Endothelial cell of umbilical vein (primary cell): Measurements from ENCODE around the gene OSBPL8. TPM values are rescaled to one million over a fixed set of nuclear protein-coding genes. Genes with fewer than 3 reads are reported as not detected.

Experiments used
- BruUV-seq: library from RNA; stranded (reverse); fragments of 400-500 nt; replicated peaks from 2 replicates; lab custom pipeline; 2021; lab: Mats Ljungman, UMichigan
- CTCF ChIA-PET: fragments of 300-600, 350-600 bp; sonication (Branson Sonifier 250); formaldehyde crosslinking; loops from one replicate; lab custom pipeline; 2021; ENCODE audit warnings: antibody characterized with exemption, inconsistent platforms; lab: Charles Lee
- POLR2A ChIA-PET: fragments of 300-600, 350-600 bp; sonication (Branson Sonifier 250); formaldehyde crosslinking; loops from one replicate; lab custom pipeline; 2021; ENCODE audit warnings: antibody characterized with exemption, inconsistent platforms; lab: Charles Lee
- DNase-seq: peaks from one replicate; pipeline ENCODE4 v3.0.0-alpha.2; 2011; ENCODE audit warnings: low read depth, low spot score
- FAIRE-seq: peaks from 2 replicates; lab custom pipeline; 2011; peaks lifted over from hg19 to GRCh38; lab: Jason Lieb, UNC
- H2AFZ ChIP-seq: 2 replicates; pipeline ENCODE4 v1.6.0; 2012; ENCODE audit warnings: low read depth, low read length, control low read depth, inconsistent platforms
- H3K27ac ChIP-seq: 2 replicates; pipeline ENCODE4 v1.5.1; 2011; ENCODE audit warnings: low read depth, mild to moderate bottlenecking, control low read depth, low read length, moderate library complexity; ENCODE audit not compliant: insufficient read depth
- H3K27me3 ChIP-seq, 2 experiments: 2 replicates each; pipeline versions ENCODE4 v1.6.0 to v1.6.1; 2011; ENCODE audit warnings: low read length in 2 of 2, mixed read lengths in 1 of 2; ENCODE audit not compliant: control insufficient read depth in 2 of 2, insufficient read depth in 2 of 2
- H3K36me3 ChIP-seq, 2 experiments: 2 replicates in 1 of 2; 3 replicates in 1 of 2; pipeline ENCODE4 v1.5.1; 2011; ENCODE audit warnings: low read length in 2 of 2, mild to moderate bottlenecking in 1 of 2, moderate library complexity in 1 of 2; ENCODE audit not compliant: control insufficient read depth in 2 of 2, insufficient read depth in 2 of 2; ENCODE audit errors: extremely low read depth in 1 of 2
- H3K4me1 ChIP-seq: 3 replicates; pipeline ENCODE4 v1.5.1; 2011; ENCODE audit warnings: mild to moderate bottlenecking, low read length; ENCODE audit not compliant: control insufficient read depth, insufficient read depth; ENCODE audit errors: extremely low read depth
- H3K4me2 ChIP-seq: 2 replicates; pipeline ENCODE4 v1.6.1; 2011; ENCODE audit warnings: low read length, control low read depth, mixed read lengths; ENCODE audit not compliant: insufficient read depth
- H3K4me3 ChIP-seq, 3 experiments: fragments of 200-600 bp in 1 of 3; sonication (generic), shearing (Covaris generic) in 1 of 3; replicated peaks in 1 of 3; 2 replicates each; pipeline ENCODE4 v1.5.1; 2011 to 2016; ENCODE audit warnings: control low read depth in 3 of 3, low read length in 3 of 3, mild to moderate bottlenecking in 2 of 3, inconsistent platforms in 1 of 3, low read depth in 1 of 3, moderate library complexity in 1 of 3; ENCODE audit not compliant: insufficient read depth in 1 of 3
- H3K79me2 ChIP-seq: 2 replicates; pipeline ENCODE4 v1.6.0; 2012; ENCODE audit warnings: low read length, inconsistent platforms; ENCODE audit not compliant: control insufficient read depth, insufficient read depth
- H3K9ac ChIP-seq: replicated peaks from 2 replicates; pipeline ENCODE3; 2011; ENCODE audit warnings: low read length, control low read depth; ENCODE audit not compliant: insufficient read depth; ENCODE audit errors: extremely low read depth
- H3K9me1 ChIP-seq: replicated peaks from 3 replicates; pipeline ENCODE4 v1.6.0; 2011; ENCODE audit warnings: mild to moderate bottlenecking, low read length; ENCODE audit not compliant: control insufficient read depth, insufficient read depth; ENCODE audit errors: extremely low read depth
- H3K9me3 ChIP-seq: replicated peaks from 2 replicates; pipeline ENCODE4 v1.5.1; 2012; ENCODE audit warnings: low read length, inconsistent platforms; ENCODE audit not compliant: control insufficient read depth, insufficient read depth
- H4K20me1 ChIP-seq: replicated peaks from 2 replicates; pipeline ENCODE3; 2011; ENCODE audit warnings: mild to moderate bottlenecking, low read length; ENCODE audit not compliant: control insufficient read depth, insufficient read depth; ENCODE audit errors: extremely low read depth
- EZH2 ChIP-seq: IDR thresholded peaks from 2 replicates; pipeline ENCODE4 v1.6.1; 2012; ENCODE audit warnings: borderline replicate concordance, low read depth, mild to moderate bottlenecking, moderate library complexity, low read length, inconsistent platforms; ENCODE audit not compliant: severe bottlenecking
- FOS ChIP-seq: IDR thresholded peaks from 2 replicates; pipeline ENCODE4 v1.6.1; 2011; ENCODE audit warnings: mild to moderate bottlenecking, low read length, moderate library complexity, borderline replicate concordance; ENCODE audit not compliant: insufficient read depth
- GATA2 ChIP-seq: IDR thresholded peaks from 2 replicates; pipeline ENCODE4 v1.7.0; 2011; ENCODE audit warnings: low read depth, mild to moderate bottlenecking, moderate library complexity, mixed read lengths, low read length; ENCODE audit not compliant: insufficient read length, insufficient read depth
- JUN ChIP-seq: IDR thresholded peaks from 2 replicates; pipeline ENCODE4 v1.6.1; 2011; ENCODE audit warnings: borderline replicate concordance, low read depth; ENCODE audit not compliant: insufficient read length, insufficient read depth
- MYC ChIP-seq: IDR thresholded peaks from one replicate; pipeline ENCODE4 v1.6.1; 2011; ENCODE audit warnings: mild to moderate bottlenecking, low read depth, low read length
- POLR2A ChIP-seq: IDR thresholded peaks from 2 replicates; pipeline ENCODE4 v1.6.1; 2012; ENCODE audit warnings: low read depth, mild to moderate bottlenecking, control low read depth, low read length
- POLR2AphosphoS5 ChIP-seq: IDR thresholded peaks from 2 replicates; pipeline ENCODE4 v1.6.1; 2012; ENCODE audit warnings: low read depth, mild to moderate bottlenecking, control low read depth, low read length, moderate library complexity; ENCODE audit not compliant: insufficient read depth
- dilution Hi-C: fragments of 300-500 bp; cut with MboI; formaldehyde crosslinking; loops from one replicate; pipeline ENCODE4 v1.15.0; 2019; ENCODE audit warnings: low sequenced_read_pairs; ENCODE audit not compliant: extremely low pct_ligation_motif_present
- intact Hi-C: fragments of 100-400 bp; cut with micrococcal nuclease; formaldehyde crosslinking; loops from one replicate; pipeline ENCODE4 v1.10.0; 2022
- polyA plus RNA-seq, 4 experiments: library from polyadenylated mRNA; depleted of rRNA in 3 of 4; stranded (reverse) in 3 of 4; unstranded in 1 of 4; fragments of >200 nt; gene quantifications; 2 replicates each; pipeline versions ENCODE4 v1.2.1 to v1.2.3, GENCODE V29; 2011 to 2012; ENCODE audit warnings: missing spikeins in 1 of 4
- total RNA-seq: library from RNA; stranded (reverse); gene quantifications from 2 replicates; pipeline ENCODE4 v1.2.3, GENCODE V29; 2021
- TF ChIP-seq, protein P1 (sequence below), 2 donors: IDR thresholded peaks; 1 replicate in 1 of 2; 2 replicates in 1 of 2; pipeline ENCODE4 v1.5.1; 2011; ENCODE audit warnings: low read length in 2 of 2, mild to moderate bottlenecking in 2 of 2, moderate library complexity in 2 of 2, control low read depth in 1 of 2, inconsistent platforms in 1 of 2, low read depth in 1 of 2; ENCODE audit not compliant: insufficient read depth in 1 of 2; ENCODE audit errors: extremely low read depth in 1 of 2
- TF ChIP-seq, protein P2 (sequence below): IDR thresholded peaks from 2 replicates; pipeline ENCODE4 v1.6.1; 2011; ENCODE audit not compliant: insufficient read depth, insufficient read length

Gene OSBPL8
- total and polyA plus RNA-seq, 2 donors (not counting 3 experiments of a cell fraction or from before 2014, with no cell fraction given) = 10.3 to 47.6 TPM

DNA sequence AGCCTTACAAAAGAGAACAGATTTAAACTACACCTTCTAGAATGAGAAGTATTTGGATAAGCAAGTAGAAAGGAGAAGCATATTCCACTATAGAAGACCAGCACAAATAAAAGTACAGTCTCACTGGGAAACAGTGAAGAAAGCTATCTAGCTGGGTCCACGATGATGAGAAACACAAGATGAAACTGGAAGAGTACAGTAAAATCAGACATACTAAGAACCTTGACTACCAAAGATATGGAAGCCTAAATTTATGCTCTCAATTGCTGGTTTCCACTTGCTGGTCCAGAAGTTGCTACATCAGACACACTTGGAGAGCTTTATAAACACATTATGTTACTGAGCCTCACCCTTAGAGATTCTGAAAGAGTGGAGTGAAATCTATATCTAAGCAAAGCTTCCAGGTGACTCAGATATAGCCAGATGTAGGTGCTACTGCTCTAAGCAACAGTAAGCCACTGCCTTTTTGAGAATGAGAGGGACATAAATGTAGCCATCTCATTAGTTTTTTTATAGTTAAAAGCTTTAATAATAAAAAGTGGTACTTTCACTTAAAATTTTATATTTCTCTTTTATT is 115.1 kb downstream of the OSBPL8 start:
- Histone ChIP-seq H4K20me1 (no peaks in the 10 kb centered on the region), H3K9ac (no peak overlapping the region), H3K79me2 (peaks cover 4% of the 10 kb centered on the region), H3K27me3 (no peaks in the 10 kb centered on the region), H3K9me3 (no peaks in the 10 kb centered on the region), H3K27ac (no peak overlapping the region), H3K4me1 (peaks cover 3% of the 10 kb centered on the region), H3K4me2 (no peak overlapping the region), H2AFZ (no peak overlapping the region), H3K9me1 (no peaks in the 10 kb centered on the region), H3K4me3 (no peak overlapping the region), H3K36me3 (no peaks in the 10 kb centered on the region)
- DNase-seq = no peak
- no peak for TF ChIP-seq JUN
- no peak for TF ChIP-seq FOS
- TF ChIP-seq, protein P1, sequence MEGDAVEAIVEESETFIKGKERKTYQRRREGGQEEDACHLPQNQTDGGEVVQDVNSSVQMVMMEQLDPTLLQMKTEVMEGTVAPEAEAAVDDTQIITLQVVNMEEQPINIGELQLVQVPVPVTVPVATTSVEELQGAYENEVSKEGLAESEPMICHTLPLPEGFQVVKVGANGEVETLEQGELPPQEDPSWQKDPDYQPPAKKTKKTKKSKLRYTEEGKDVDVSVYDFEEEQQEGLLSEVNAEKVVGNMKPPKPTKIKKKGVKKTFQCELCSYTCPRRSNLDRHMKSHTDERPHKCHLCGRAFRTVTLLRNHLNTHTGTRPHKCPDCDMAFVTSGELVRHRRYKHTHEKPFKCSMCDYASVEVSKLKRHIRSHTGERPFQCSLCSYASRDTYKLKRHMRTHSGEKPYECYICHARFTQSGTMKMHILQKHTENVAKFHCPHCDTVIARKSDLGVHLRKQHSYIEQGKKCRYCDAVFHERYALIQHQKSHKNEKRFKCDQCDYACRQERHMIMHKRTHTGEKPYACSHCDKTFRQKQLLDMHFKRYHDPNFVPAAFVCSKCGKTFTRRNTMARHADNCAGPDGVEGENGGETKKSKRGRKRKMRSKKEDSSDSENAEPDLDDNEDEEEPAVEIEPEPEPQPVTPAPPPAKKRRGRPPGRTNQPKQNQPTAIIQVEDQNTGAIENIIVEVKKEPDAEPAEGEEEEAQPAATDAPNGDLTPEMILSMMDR (IDR thresholded peaks at IDR 0.05; ENCODE audit: extremely low read depth in 1 of 2, insufficient read depth in 1 of 2, low read depth in 1 of 2, low read length in 2 of 2) = no peak
- no peak for TF ChIP-seq GATA2
- TF ChIP-seq POLR2AphosphoS5 = no peak
- TF ChIP-seq MYC = no peak
- TF ChIP-seq POLR2A = no peak
- TF ChIP-seq, protein P2, sequence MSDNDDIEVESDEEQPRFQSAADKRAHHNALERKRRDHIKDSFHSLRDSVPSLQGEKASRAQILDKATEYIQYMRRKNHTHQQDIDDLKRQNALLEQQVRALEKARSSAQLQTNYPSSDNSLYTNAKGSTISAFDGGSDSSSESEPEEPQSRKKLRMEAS = no peak
- no peak for TF ChIP-seq EZH2
- no TSS peak for BruUV-seq
- ChIA-PET CTCF (interaction anchor here (0.5 to 2.2 kb wide), 2 partner anchors 12 to 818 kb away, joined by 3 to 5 read pairs; no protein-coding TSS in a partner anchor), POLR2A (no interaction called here)
- intact Hi-C loops (no loop called here), dilution Hi-C loops (no loop called here)
- FAIRE-seq = no peak
